OCI-LY1 (cell line): ENCODE measurements around the gene SLIT3.

ENCODE experiments used
- CTCF ChIP-seq: fragments of 200-600 bp; sonication (generic), shearing (Covaris generic); IDR thresholded peaks from 2 replicates; pipeline ENCODE4 v1.5.1; 2017; ENCODE audit warnings: mild to moderate bottlenecking, antibody characterized with exemption, low read length, moderate library complexity, mixed read lengths
- EZH2 ChIP-seq: fragments of 200-600 bp; sonication (generic), shearing (Covaris generic); IDR thresholded peaks from 2 replicates; pipeline ENCODE4 v1.8.0; 2017; ENCODE audit warnings: borderline replicate concordance, mixed run types, mild to moderate bottlenecking, antibody characterized with exemption, low read length, moderate library complexity, mixed read lengths

DNA sequence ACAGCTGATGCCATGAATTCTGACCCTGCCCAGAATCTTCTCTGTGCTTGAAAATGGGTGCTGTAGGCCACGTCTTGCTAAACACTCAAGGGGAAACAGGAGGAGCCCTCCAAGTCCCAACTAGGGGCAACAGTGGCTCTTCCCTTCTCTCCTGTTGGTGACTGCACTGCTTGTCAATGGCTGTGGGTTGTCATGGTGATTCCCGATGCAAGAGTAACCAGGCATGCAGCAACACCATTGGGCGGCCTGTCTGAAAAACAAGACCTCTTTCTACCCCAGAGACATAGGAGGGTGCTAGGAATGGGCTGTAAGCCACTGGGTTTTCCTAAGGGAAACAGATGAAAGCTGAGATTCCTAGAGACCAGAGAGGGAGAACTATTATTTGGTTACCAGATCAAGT, 520.1 kb downstream of the SLIT3 start:
- no peak for TF ChIP-seq CTCF
- TF ChIP-seq EZH2, result no peak
